H1 (cell line): ENCODE measurements around the gene ANXA6. TPM values are rescaled to one million over a fixed set of nuclear protein-coding genes. Genes with fewer than 3 reads are reported as not detected.

Source experiments
- CTCF ChIA-PET: fragments of 300-600 bp; sonication (Branson Sonifier 250); formaldehyde crosslinking; loops from one replicate; lab custom pipeline; 2021; ENCODE audit not compliant: partially characterized antibody; lab: Charles Lee
- POLR2A ChIA-PET: fragments of 300-600 bp; sonication (Branson Sonifier 250); formaldehyde crosslinking; loops from one replicate; lab custom pipeline; 2021; ENCODE audit warnings: inconsistent platforms; ENCODE audit not compliant: partially characterized antibody; lab: Charles Lee
- DNase-seq, 2 experiments: peaks; one replicate each; pipeline versions ENCODE4 v3.0.0 to v3.0.0-alpha.2; 2010 to 2022; ENCODE audit warnings: low spot score in 2 of 2, low read depth in 1 of 2, mixed read lengths in 1 of 2
- FAIRE-seq: peaks from 2 replicates; lab custom pipeline; 2011; peaks lifted over from hg19 to GRCh38; lab: Jason Lieb, UNC
- H2AFZ ChIP-seq: 2 replicates; pipeline ENCODE4 v1.8.1; 2012; ENCODE audit warnings: low read length, inconsistent platforms
- H2AK5ac ChIP-seq: 2 replicates; pipeline ENCODE4 v1.6.1; 2013; ENCODE audit warnings: low read depth, low read length
- H2BK120ac ChIP-seq: replicated peaks from 2 replicates; pipeline ENCODE3; 2013; ENCODE audit warnings: low read depth, low read length, inconsistent platforms
- H2BK12ac ChIP-seq: 2 replicates; pipeline ENCODE4 v1.6.1; 2013; ENCODE audit warnings: low read depth, low read length
- H2BK15ac ChIP-seq: 2 replicates; pipeline ENCODE4 v1.6.1; 2013; ENCODE audit warnings: low read length
- H2BK20ac ChIP-seq: 2 replicates; pipeline ENCODE4 v1.6.1; 2013; ENCODE audit warnings: low read length
- H2BK5ac ChIP-seq: 2 replicates; pipeline ENCODE4 v1.6.1; 2013; ENCODE audit warnings: low read depth, low read length
- H3K14ac ChIP-seq: 2 replicates; pipeline ENCODE4 v1.6.1; 2013; ENCODE audit warnings: inconsistent platforms; ENCODE audit not compliant: insufficient read length
- H3K18ac ChIP-seq: 2 replicates; pipeline ENCODE4 v1.6.1; 2013; ENCODE audit warnings: low read length; ENCODE audit errors: extremely low read depth
- H3K23ac ChIP-seq: 2 replicates; pipeline ENCODE4 v1.6.1; 2013; ENCODE audit warnings: inconsistent platforms; ENCODE audit not compliant: insufficient read length
- H3K23me2 ChIP-seq: 2 replicates; pipeline ENCODE4 v1.6.1; 2013; ENCODE audit warnings: low read depth, low read length
- H3K27ac ChIP-seq: 2 replicates; pipeline ENCODE4 v1.6.1; 2011; ENCODE audit warnings: low read depth, low read length, inconsistent platforms
- H3K27me3 ChIP-seq, 4 experiments: replicated peaks in 1 of 4; 1 replicate in 1 of 4; 2 replicates in 3 of 4; pipeline versions ENCODE4 v1.6.1 to v1.8.1; 2011 to 2013; ENCODE audit warnings: low read length in 3 of 4, mild to moderate bottlenecking in 3 of 4, inconsistent platforms in 2 of 4, mixed read lengths in 2 of 4, moderate library complexity in 1 of 4; ENCODE audit not compliant: control insufficient read depth in 3 of 4, insufficient read depth in 3 of 4; ENCODE audit errors: extremely low read depth in 1 of 4
- H3K36me3 ChIP-seq, 4 experiments: 2 replicates each; pipeline versions ENCODE4 v1.6.1 to v1.8.1; 2011 to 2013; ENCODE audit warnings: mild to moderate bottlenecking in 4 of 4, low read length in 3 of 4, moderate library complexity in 2 of 4, control low read depth in 1 of 4, inconsistent platforms in 1 of 4; ENCODE audit not compliant: insufficient read depth in 4 of 4, control insufficient read depth in 2 of 4
- H3K4ac ChIP-seq: replicated peaks from 2 replicates; pipeline ENCODE3; 2013; ENCODE audit warnings: low read length, low read depth, mixed read lengths, inconsistent platforms; ENCODE audit not compliant: insufficient read length
- H3K4me1 ChIP-seq, 4 experiments: replicated peaks in 1 of 4; 1 replicate in 1 of 4; 2 replicates in 3 of 4; pipeline versions ENCODE4 v1.6.1 to v1.8.1; 2011 to 2013; ENCODE audit warnings: low read length in 3 of 4, inconsistent platforms in 2 of 4, mixed read lengths in 1 of 4; ENCODE audit not compliant: insufficient read depth in 4 of 4, control insufficient read depth in 3 of 4
- H3K4me2 ChIP-seq, 2 experiments: 2 replicates each; pipeline versions ENCODE4 v1.6.1 to v1.8.1; 2011 to 2013; ENCODE audit warnings: low read depth in 2 of 2, low read length in 2 of 2, control low read depth in 1 of 2, inconsistent platforms in 1 of 2, mild to moderate bottlenecking in 1 of 2; ENCODE audit not compliant: insufficient read depth in 1 of 2
- H3K4me3 ChIP-seq, 4 experiments: fragments of 200-600, 300-600 bp in 1 of 4; sonication (generic), shearing (Covaris generic), sonication (Bioruptor Twin) in 1 of 4; 2 replicates each; pipeline versions ENCODE4 v1.5.1 to v1.8.1; 2011 to 2016; ENCODE audit warnings: low read length in 4 of 4, low read depth in 3 of 4, control low read depth in 2 of 4, inconsistent platforms in 2 of 4, mild to moderate bottlenecking in 2 of 4, mixed read lengths in 1 of 4, moderate library complexity in 1 of 4; ENCODE audit not compliant: insufficient read depth in 2 of 4; ENCODE audit errors: extremely low read depth in 1 of 4
- H3K56ac ChIP-seq: replicated peaks from 2 replicates; pipeline ENCODE3; 2013; ENCODE audit warnings: low read depth, mild to moderate bottlenecking, mixed read lengths, low read length, inconsistent platforms; ENCODE audit not compliant: insufficient read length
- H3K79me1 ChIP-seq: 2 replicates; pipeline ENCODE4 v1.6.1; 2013; ENCODE audit warnings: low read depth, low read length, control low read depth
- H3K79me2 ChIP-seq, 2 experiments: 2 replicates each; pipeline versions ENCODE4 v1.6.1 to v1.8.1; 2012 to 2013; ENCODE audit warnings: low read length in 2 of 2, mild to moderate bottlenecking in 2 of 2, inconsistent platforms in 1 of 2; ENCODE audit not compliant: insufficient read depth in 2 of 2, control insufficient read depth in 1 of 2
- H3K9ac ChIP-seq, 4 experiments: replicated peaks in 1 of 4; 1 replicate in 1 of 4; 2 replicates in 3 of 4; pipeline versions ENCODE4 v1.6.1 to v1.8.1; 2011 to 2013; ENCODE audit warnings: low read depth in 3 of 4, low read length in 3 of 4, control low read depth in 2 of 4, mild to moderate bottlenecking in 2 of 4, moderate library complexity in 2 of 4, inconsistent platforms in 1 of 4; ENCODE audit errors: extremely low read depth in 1 of 4
- H3K9me3 ChIP-seq, 2 experiments: 2 replicates each; pipeline versions ENCODE4 v1.6.1 to v1.8.1; 2012 to 2013; ENCODE audit warnings: mild to moderate bottlenecking in 2 of 2, moderate library complexity in 2 of 2, control low read depth in 1 of 2, inconsistent platforms in 1 of 2, low read depth in 1 of 2, low read length in 1 of 2, mixed read lengths in 1 of 2; ENCODE audit not compliant: insufficient read depth in 2 of 2
- H4K20me1 ChIP-seq, 2 experiments: replicated peaks in 1 of 2; 2 replicates each; pipeline versions ENCODE3 to v1.8.1; 2011 to 2013; ENCODE audit warnings: inconsistent platforms in 2 of 2, low read length in 2 of 2, mild to moderate bottlenecking in 1 of 2; ENCODE audit not compliant: insufficient read depth in 2 of 2, control insufficient read depth in 1 of 2
- H4K5ac ChIP-seq: 2 replicates; pipeline ENCODE4 v1.6.1; 2013; ENCODE audit warnings: low read length, low read depth, mixed read lengths, inconsistent platforms; ENCODE audit not compliant: insufficient read length
- H4K8ac ChIP-seq: 2 replicates; pipeline ENCODE4 v1.8.0; 2013; ENCODE audit warnings: mild to moderate bottlenecking, moderate library complexity, low read length, inconsistent platforms; ENCODE audit not compliant: insufficient read depth; ENCODE audit errors: extremely low read depth
- H4K91ac ChIP-seq: replicated peaks from 2 replicates; pipeline ENCODE3; 2013; ENCODE audit warnings: low read length, mixed read lengths, inconsistent platforms; ENCODE audit not compliant: insufficient read length
- BACH1 ChIP-seq: IDR thresholded peaks from 2 replicates; pipeline ENCODE4 v1.6.1; 2012; ENCODE audit warnings: low read length, improper control_type of control experiment
- CREB1 ChIP-seq: IDR thresholded peaks from 2 replicates; pipeline ENCODE4 v1.6.1; 2012; ENCODE audit warnings: inconsistent platforms
- EGR1 ChIP-seq: IDR thresholded peaks from 2 replicates; pipeline ENCODE4 v1.6.1; 2011; ENCODE audit warnings: low read depth, low read length, borderline replicate concordance
- EZH2 ChIP-seq: fragments of 200-600 bp; sonication (generic); IDR thresholded peaks from 2 replicates; pipeline ENCODE4 v1.7.1; 2012; ENCODE audit warnings: low read depth, mild to moderate bottlenecking, moderate library complexity, low read length, inconsistent platforms; ENCODE audit not compliant: severe bottlenecking
- RNF2 ChIP-seq: fragments of 200-900, 300-1000 bp; sonication (generic); IDR thresholded peaks from 2 replicates; pipeline ENCODE4 v1.7.1; 2016; ENCODE audit warnings: borderline replicate concordance, low read depth, mild to moderate bottlenecking, antibody characterized with exemption, low read length; ENCODE audit not compliant: poor library complexity, severe bottlenecking; ENCODE audit errors: missing control alignments
- SP4 ChIP-seq: IDR thresholded peaks from 2 replicates; pipeline ENCODE4 v1.6.1; 2012; ENCODE audit warnings: low read length, inconsistent platforms
- WGBS, 2 experiments: shearing (Covaris generic) in 1 of 2; methylation state at CpG; one replicate each; pipeline versions ENCODE4 v1.1.6 to v1.1.7; 2013 to 2015; ENCODE audit warnings: low lambda C conversion rate in 2 of 2, mixed read lengths in 2 of 2, inconsistent platforms in 1 of 2, low coverage in 1 of 2, missing lambda C conversion rate in 1 of 2; ENCODE audit not compliant: insufficient replicate concordance in 2 of 2, insufficient coverage in 1 of 2, insufficient read length in 1 of 2; ENCODE audit errors: extremely low coverage in 1 of 2, missing lambda C conversion rate in 1 of 2; 5-methylcytosine and 5-hydroxymethylcytosine counted together
- polyA plus RNA-seq, 7 experiments: library from polyadenylated mRNA; depleted of rRNA in 3 of 7; stranded (reverse) in 5 of 7; unstranded in 2 of 7; fragments of >200 nt in 5 of 7; fragments of 200-250 nt in 2 of 7; gene quantifications; 1 replicate in 5 of 7; 2 replicates in 1 of 7; 4 replicates in 1 of 7; pipeline versions ENCODE4 v1.2.1 to v1.2.3, GENCODE V29; 2011 to 2013; ENCODE audit warnings: missing spikeins in 2 of 7, mixed read lengths in 2 of 7
- total RNA-seq: library from RNA; stranded (reverse); fragmentation: NEBNext Ultra II Directional; extraction: Animal tissue kit (Norgen Biotek cat#: 25700); gene quantifications from 2 replicates; pipeline ENCODE4 v1.2.1, GENCODE V29; 2021

The ANXA6 gene
- total and polyA plus RNA-seq, 2 of the 8 experiments (the other 6 are each of a cell fraction or from before 2014, with no cell fraction given): 61.3 to 78.6 TPM

GRCh38 chr5:151051066-151051930 lies 106.3 kb downstream of the ANXA6 start:
- H3K4ac ChIP-seq: no peak overlapping the region
- no peak overlapping the region for H2BK5ac ChIP-seq
- no peak overlapping the region for H3K18ac ChIP-seq
- ChIA-PET POLR2A (interaction anchor here (1.4 to 2.3 kb wide), 2 partner anchors 39 to 65 kb away, joined by 3 to 11 read pairs; no protein-coding TSS in a partner anchor), CTCF (interaction anchor here (0.6 to 14.2 kb wide), 33 partner anchors 13 to 1000 kb away, joined by 3 to 777 read pairs (median 7); partner anchors contain the start of genes GPX3 and TNIP1)
- DNase-seq (peak; percentile 63 to 88), FAIRE-seq (peak; percentile 82)
- H3K4me1 ChIP-seq: no peaks in the 10 kb centered on the region
- H3K23ac ChIP-seq: no peak overlapping the region
- H2AFZ ChIP-seq: no peak overlapping the region
- H2BK12ac ChIP-seq: no peak overlapping the region
- H3K14ac ChIP-seq: no peak overlapping the region
- no peak overlapping the region for H4K8ac ChIP-seq
- no peak overlapping the region for H3K27ac ChIP-seq
- H4K5ac ChIP-seq: no peak overlapping the region
- H3K27me3 ChIP-seq: no peaks in the 10 kb centered on the region
- H4K20me1 ChIP-seq: peaks cover 3 to 8% of the 10 kb centered on the region in 2 experiments
- no peak overlapping the region for H2BK20ac ChIP-seq
- no peak overlapping the region for H3K56ac ChIP-seq
- H3K4me2 ChIP-seq: no peak overlapping the region
- no peak overlapping the region for H2AK5ac ChIP-seq
- peaks cover 0 to 2% of the 10 kb centered on the region in 2 experiments; a peak in 1 of 4 replicates for H3K9me3 ChIP-seq
- H2BK120ac ChIP-seq: no peak overlapping the region
- no peak overlapping the region for H4K91ac ChIP-seq
- H3K79me1 ChIP-seq: no peaks in the 10 kb centered on the region
- no peaks in the 10 kb centered on the region for H3K79me2 ChIP-seq
- H3K9ac ChIP-seq: no peak overlapping the region
- H3K23me2 ChIP-seq: no peaks in the 10 kb centered on the region
- 69% methylated on average over 6 of the region's 6 CpGs; no CpG with 5 or more reads in 1 of the 2 experiments for WGBS, 2 experiments
- no peak overlapping the region for H3K4me3 ChIP-seq
- no peak overlapping the region for H2BK15ac ChIP-seq
- peaks cover 0 to 3% (median under 1%) of the 10 kb centered on the region in 4 experiments; a peak in 2 of 8 replicates for H3K36me3 ChIP-seq
- no peak for TF ChIP-seq CREB1
- no peak for TF ChIP-seq EGR1
- TF ChIP-seq EZH2: no peak
- no peak for TF ChIP-seq SP4
- no peak for TF ChIP-seq BACH1
- TF ChIP-seq RNF2: no peak
